ENCODE results near the gene CELA3A. TPM values are rescaled to one million over a fixed set of nuclear protein-coding genes. Genes with fewer than 3 reads are reported as not detected.
"Not testable (repeated sequence)": the region's sequence is repeated elsewhere in the genome, so short reads cannot be mapped to it uniquely, and the experiment has no call there.

The CELA3A gene
- total RNA-seq, 1 donor from 2014 or later: not detected

DNA sequence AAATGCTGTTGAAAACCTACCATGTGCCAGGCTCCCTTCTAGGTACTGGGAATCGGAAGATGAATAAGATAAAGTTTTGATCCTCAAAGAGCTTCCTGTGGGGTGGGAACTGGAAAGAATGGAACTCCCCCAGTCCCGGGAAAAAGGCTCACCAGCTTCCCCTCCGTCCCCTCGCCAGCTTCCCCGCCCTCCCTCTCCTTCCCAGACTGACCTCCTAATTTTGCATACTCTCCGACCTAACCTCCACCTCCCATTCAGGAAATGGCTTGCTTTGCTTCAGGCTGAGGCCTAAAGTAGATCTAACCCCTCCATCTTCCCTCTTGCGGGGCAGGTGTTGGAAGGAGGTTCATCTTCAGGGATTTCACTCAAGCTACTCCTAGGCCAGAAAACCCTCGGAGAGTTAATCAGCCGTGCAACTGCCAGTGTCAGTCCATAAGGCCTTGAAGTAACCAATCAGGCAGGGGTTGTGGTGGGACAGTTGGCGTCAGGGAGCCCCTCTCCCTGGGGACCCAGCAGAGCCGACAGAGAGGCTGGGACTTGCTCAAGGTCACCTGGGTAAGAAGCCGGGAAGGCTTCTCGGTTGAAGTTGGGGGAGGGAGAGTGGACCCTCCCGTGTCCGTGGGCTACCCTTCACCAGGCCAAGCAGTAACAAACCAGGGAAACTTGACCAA, 2.7 kb upstream of the CELA3A start:
- not testable (repeated sequence) for H3K9me3 Mint-ChIP-seq; H3K4me1 Mint-ChIP-seq; H3K4me3 Mint-ChIP-seq; H3K27me3 Mint-ChIP-seq (ENCODE audit: low read depth); DNase-seq (ENCODE audit: low spot score in 2 of 2, unreplicated experiment in 2 of 2); H3K27ac Mint-ChIP-seq; H3K36me3 Mint-ChIP-seq

DNA sequence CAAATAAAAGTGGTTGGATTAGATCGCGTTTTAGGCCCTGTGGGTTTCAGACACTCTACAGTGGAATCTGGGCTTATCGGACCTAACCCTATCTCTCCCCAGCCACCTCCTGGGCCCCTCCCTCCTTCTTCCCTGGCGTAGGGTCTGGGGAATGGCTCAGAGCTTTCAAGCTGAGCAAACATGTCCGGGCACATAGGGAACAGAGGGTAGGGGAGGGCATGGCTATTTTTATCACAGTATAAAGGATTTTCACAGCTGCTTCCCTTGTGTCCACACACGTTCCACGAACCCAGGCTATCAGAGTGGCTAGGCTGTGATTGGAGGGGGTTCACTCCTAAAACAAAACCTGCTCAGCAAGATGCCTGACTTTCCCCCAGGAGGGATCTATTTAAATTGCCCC, 1.8 kb upstream of the CELA3A start:
- H3K27ac Mint-ChIP-seq; H3K36me3 Mint-ChIP-seq; DNase-seq (ENCODE audit: low spot score in 2 of 2, unreplicated experiment in 2 of 2); H3K27me3 Mint-ChIP-seq (ENCODE audit: low read depth); H3K4me1 Mint-ChIP-seq; H3K9me3 Mint-ChIP-seq; H3K4me3 Mint-ChIP-seq: not testable (repeated sequence)

DNA sequence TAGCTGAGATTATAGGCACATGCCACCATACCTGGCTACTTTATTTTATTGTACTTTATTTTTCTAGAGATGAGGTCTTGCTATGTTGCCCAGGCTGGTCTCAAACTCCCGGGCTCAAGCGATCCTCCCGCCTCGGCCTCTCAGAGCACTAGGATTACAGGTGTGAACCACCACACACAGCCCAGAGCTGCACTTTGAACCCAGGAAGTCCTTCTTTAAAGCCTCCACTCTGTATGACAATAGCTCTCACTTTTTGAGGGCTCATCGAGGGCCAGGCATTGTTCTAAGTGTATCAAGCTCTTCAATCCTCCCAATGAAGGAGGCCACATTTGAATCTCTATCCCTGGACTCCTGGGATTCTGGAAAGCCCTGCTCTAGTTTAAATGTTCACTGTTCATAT, 1.0 kb downstream of the CELA3A start:
- DNase-seq (ENCODE audit: low spot score in 2 of 2, unreplicated experiment in 2 of 2); H3K27me3 Mint-ChIP-seq (ENCODE audit: low read depth); H3K27ac Mint-ChIP-seq; H3K4me3 Mint-ChIP-seq; H3K4me1 Mint-ChIP-seq; H3K9me3 Mint-ChIP-seq; H3K36me3 Mint-ChIP-seq: not testable (repeated sequence)

DNA sequence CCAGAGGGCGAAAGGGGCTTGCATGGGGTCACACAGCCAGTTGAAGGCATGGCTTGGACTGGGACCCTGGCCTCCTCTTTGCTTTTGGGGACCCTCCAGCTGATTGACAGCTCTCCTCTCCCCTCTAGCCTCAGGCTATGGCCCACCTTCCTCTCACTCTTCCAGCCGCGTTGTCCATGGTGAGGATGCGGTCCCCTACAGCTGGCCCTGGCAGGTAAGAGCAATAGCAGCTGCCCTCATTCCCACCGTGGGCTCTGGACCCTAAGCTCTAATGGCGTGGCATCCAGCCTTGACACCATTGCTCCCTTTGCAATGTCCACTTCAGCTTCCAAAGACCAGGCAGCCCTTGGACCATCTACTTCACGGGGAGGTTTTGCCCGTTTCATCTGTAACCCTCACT, 1.4 kb downstream of the CELA3A start:
- not testable (repeated sequence) for H3K36me3 Mint-ChIP-seq; H3K4me1 Mint-ChIP-seq; H3K4me3 Mint-ChIP-seq; DNase-seq (ENCODE audit: low spot score in 2 of 2, unreplicated experiment in 2 of 2); H3K27me3 Mint-ChIP-seq (ENCODE audit: low read depth); H3K9me3 Mint-ChIP-seq; H3K27ac Mint-ChIP-seq

DNA sequence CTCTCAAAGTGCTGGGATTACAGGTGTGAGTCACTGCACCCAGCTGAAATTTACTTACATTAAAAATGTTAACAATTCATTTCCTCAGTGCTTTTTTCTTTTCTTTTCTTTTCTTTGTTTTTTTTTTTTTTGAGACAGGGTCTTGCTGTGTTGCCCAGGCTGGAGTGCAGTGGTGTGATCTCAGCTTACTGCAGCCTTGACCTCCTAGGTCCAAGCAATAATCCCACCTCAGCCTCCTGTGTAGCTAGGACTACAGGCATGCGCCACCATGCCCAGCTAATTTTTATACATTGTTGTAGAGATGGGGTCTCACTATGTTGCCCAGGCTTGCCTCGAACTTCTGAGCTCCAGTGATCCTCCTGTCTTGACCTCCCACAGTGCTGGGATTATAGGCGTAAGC, 2.5 kb downstream of the CELA3A start:
- H3K9me3 Mint-ChIP-seq; H3K27ac Mint-ChIP-seq; H3K36me3 Mint-ChIP-seq; H3K4me3 Mint-ChIP-seq; H3K4me1 Mint-ChIP-seq; H3K27me3 Mint-ChIP-seq (ENCODE audit: low read depth); DNase-seq (ENCODE audit: low spot score in 2 of 2, unreplicated experiment in 2 of 2): not testable (repeated sequence)

DNA sequence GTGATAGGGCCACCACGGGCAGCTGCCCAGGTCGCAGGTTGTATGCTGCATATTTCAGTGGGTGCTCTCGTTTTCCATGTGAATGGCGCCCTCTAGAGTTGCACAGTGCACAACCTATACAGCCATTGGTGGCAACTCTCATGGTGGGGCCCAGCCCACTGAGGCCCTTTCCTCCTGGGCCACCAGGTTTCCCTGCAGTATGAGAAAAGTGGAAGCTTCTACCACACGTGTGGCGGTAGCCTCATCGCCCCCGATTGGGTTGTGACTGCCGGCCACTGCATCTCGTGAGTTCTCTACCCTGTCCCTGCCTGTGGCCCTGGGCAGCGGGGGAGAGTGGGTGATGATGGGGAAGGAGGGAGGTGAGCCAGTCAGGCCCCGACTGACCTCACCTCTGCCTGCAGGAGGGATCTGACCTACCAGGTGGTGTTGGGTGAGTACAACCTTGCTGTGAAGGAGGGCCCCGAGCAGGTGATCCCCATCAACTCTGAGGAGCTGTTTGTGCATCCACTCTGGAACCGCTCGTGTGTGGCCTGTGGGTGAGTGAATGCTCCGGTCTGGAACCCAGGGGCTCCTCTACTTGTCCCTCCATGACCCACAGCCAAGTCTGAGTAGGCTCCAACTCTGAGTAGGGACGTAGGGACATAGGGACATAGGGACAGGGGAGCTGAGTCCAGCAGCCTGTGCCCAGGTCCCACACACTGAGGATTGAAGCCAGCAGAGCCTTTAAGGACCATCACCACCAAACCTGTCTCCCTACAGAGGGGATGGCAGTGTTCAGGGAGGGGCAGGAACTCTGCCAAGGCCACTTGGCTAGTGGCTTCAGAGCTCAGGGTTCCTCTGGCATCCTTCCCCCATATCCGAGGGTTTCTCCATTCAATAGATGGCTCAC, 4.0 kb downstream of the CELA3A start:
- H3K36me3 Mint-ChIP-seq; DNase-seq (ENCODE audit: low spot score in 2 of 2, unreplicated experiment in 2 of 2); H3K27ac Mint-ChIP-seq; H3K4me1 Mint-ChIP-seq; H3K4me3 Mint-ChIP-seq; H3K9me3 Mint-ChIP-seq; H3K27me3 Mint-ChIP-seq (ENCODE audit: low read depth): not testable (repeated sequence)

DNA sequence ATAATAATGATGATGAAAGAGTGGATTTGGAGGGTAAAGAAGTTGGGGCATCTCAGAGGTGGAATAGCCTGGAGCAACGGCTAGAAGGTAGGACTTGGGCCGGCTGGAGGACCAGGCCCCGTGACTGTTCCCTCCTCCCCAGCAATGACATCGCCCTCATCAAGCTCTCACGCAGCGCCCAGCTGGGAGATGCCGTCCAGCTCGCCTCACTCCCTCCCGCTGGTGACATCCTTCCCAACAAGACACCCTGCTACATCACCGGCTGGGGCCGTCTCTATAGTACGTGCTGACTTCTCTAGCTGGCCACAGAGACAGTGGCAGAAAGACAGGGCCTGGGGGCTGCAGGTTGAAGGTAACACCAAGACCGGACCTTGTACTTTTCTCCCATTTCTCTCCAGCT, 5.3 kb downstream of the CELA3A start:
- not testable (repeated sequence) for H3K36me3 Mint-ChIP-seq; H3K4me1 Mint-ChIP-seq; H3K9me3 Mint-ChIP-seq; H3K27me3 Mint-ChIP-seq (ENCODE audit: low read depth); DNase-seq (ENCODE audit: low spot score in 2 of 2, unreplicated experiment in 2 of 2); H3K27ac Mint-ChIP-seq; H3K4me3 Mint-ChIP-seq

DNA sequence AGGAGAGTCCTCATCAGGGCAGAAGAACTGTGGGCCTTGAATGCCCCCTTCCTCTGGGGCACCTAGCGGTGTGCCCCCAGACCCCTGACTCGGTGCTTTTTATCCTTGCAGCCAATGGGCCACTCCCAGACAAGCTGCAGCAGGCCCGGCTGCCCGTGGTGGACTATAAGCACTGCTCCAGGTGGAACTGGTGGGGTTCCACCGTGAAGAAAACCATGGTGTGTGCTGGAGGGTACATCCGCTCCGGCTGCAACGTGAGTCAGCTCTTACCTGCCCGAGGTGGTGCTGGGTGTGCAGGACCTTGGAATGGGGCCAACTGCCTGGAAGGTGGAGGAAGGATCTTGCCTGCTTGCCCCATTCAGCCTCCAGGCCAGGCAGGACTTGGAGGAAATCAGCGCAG, 5.8 kb downstream of the CELA3A start:
- H3K36me3 Mint-ChIP-seq; H3K4me1 Mint-ChIP-seq; H3K27me3 Mint-ChIP-seq (ENCODE audit: low read depth); H3K4me3 Mint-ChIP-seq; DNase-seq (ENCODE audit: low spot score in 2 of 2, unreplicated experiment in 2 of 2); H3K9me3 Mint-ChIP-seq; H3K27ac Mint-ChIP-seq: not testable (repeated sequence)

DNA sequence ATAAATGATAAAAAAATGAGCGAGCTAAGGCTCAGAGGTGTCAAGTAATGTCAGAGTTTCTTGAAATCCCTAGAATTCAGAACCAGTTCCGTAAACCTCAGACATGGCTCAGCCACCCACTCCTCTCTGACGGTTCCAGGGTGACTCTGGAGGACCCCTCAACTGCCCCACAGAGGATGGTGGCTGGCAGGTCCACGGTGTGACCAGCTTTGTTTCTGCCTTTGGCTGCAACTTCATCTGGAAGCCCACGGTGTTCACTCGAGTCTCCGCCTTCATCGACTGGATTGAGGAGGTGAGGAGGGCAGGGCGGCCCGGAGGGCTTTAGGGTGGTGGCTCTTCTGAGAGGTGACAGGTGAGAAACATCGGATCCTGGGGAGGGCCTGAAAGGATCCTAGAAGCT, 8.1 kb downstream of the CELA3A start:
- H3K4me1 Mint-ChIP-seq; DNase-seq (ENCODE audit: low spot score in 2 of 2, unreplicated experiment in 2 of 2); H3K27ac Mint-ChIP-seq; H3K4me3 Mint-ChIP-seq; H3K27me3 Mint-ChIP-seq (ENCODE audit: low read depth); H3K9me3 Mint-ChIP-seq; H3K36me3 Mint-ChIP-seq: not testable (repeated sequence)

DNA sequence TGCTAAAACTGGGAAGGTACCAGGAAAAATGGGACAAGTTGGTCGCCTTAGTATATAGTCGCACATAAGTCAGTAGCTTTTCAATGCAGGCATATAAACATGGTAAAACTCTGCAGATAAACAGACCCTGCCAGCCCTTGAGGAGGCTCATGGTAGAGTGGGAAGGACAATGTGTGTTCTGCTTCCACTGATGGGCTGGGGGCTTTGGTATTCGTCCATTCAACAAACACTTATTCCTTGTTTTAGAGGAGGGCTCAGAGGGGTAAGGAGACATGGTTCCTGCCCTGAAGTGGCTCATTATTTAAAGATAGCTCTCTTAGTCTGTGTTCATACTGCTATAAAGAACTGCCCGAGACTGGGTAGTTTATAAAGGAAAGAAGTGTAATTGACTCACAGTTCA, 11.3 kb downstream of the CELA3A start:
- H3K4me3 Mint-ChIP-seq; H3K27ac Mint-ChIP-seq; H3K27me3 Mint-ChIP-seq (ENCODE audit: low read depth); DNase-seq (ENCODE audit: low spot score in 2 of 2, unreplicated experiment in 2 of 2); H3K36me3 Mint-ChIP-seq; H3K4me1 Mint-ChIP-seq; H3K9me3 Mint-ChIP-seq: not testable (repeated sequence)

DNA sequence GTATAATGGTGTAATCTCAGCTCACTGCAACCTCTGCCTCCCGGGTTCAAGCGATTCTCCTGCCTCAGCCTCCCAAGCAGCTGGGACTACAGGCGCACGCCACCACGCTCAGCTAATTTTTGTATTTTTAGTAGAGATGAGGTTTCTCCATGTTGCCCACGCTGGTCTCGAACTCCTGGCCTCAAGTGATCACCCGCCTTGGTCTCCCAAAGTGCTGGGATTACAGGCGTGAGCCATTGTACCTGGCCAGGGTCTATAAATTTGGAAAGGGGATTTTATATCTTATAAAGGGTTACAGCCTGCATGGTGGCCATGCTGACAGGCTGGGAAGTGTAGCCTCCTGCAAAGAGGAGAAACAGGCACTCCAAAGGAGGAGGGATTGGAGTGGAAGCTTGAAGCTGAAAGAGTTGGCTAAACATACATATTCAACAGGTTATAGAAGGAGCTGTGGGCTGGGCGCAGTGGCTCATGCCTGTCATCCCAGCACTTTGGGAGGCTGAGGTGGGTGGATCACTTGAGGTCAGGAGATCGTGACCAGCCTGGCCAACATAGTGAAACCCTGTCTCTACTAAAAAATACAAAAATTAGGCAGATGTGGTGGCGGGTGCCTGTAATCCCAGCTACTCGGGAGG, 13.2 kb downstream of the CELA3A start:
- not testable (repeated sequence) for H3K27me3 Mint-ChIP-seq (ENCODE audit: low read depth); H3K27ac Mint-ChIP-seq; H3K4me1 Mint-ChIP-seq; H3K9me3 Mint-ChIP-seq; DNase-seq (ENCODE audit: low spot score in 2 of 2, unreplicated experiment in 2 of 2); H3K36me3 Mint-ChIP-seq; H3K4me3 Mint-ChIP-seq

Measured in mesothelial cell of epicardium (in vitro differentiated cells).